HG03432 (cell line): ENCODE data around the gene PLS3.
"Not testable (repeated sequence)": the region's sequence is repeated elsewhere in the genome, so short reads cannot be mapped to it uniquely, and the experiment has no call there.

ENCODE experiments used
- ATAC-seq: cut with Tn5 transposase; IDR thresholded peaks from one replicate; pipeline ENCODE4 v1.9.1; 2021; ENCODE audit warnings: mild to moderate bottlenecking, moderate library complexity; ENCODE audit not compliant: unreplicated experiment

Gene PLS3, protein sequence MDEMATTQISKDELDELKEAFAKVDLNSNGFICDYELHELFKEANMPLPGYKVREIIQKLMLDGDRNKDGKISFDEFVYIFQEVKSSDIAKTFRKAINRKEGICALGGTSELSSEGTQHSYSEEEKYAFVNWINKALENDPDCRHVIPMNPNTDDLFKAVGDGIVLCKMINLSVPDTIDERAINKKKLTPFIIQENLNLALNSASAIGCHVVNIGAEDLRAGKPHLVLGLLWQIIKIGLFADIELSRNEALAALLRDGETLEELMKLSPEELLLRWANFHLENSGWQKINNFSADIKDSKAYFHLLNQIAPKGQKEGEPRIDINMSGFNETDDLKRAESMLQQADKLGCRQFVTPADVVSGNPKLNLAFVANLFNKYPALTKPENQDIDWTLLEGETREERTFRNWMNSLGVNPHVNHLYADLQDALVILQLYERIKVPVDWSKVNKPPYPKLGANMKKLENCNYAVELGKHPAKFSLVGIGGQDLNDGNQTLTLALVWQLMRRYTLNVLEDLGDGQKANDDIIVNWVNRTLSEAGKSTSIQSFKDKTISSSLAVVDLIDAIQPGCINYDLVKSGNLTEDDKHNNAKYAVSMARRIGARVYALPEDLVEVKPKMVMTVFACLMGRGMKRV

DNA sequence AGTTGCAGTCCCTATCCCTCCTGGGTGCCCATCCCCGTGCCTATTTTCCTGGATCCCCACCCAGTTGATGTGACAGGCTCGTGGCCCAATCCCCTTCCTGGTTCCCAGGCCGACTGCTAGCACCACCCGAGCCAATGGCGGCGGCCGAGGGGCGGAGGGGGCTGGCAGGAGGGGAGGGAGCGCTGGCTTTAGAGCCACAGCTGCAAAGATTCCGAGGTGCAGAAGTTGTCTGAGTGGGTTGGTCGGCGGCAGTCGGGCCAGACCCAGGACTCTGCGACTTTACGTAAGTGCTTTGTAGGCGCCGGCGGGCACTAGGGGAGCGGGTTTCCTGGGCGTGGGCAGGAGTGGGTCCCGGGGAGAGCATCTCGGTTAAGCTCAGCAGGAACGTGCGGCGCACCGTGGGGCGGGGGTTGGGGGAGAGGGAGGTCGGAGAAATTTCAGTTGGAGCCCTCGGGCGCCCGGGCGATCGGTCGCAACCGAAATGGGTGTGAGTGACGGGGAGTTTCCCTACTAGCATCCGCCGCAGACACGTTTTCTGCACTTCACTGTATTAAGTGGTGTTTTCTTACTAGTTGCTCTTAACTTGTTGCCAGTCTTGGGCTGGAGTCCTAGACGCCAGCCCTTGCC lies at the start of gene PLS3:
PLS3 (plus strand) TSS at position 197 of the 627 bp plus-strand sequence. CDS start 49,077 bp downstream, outside the sequence.
- ATAC-seq, result peak; percentile 73

DNA sequence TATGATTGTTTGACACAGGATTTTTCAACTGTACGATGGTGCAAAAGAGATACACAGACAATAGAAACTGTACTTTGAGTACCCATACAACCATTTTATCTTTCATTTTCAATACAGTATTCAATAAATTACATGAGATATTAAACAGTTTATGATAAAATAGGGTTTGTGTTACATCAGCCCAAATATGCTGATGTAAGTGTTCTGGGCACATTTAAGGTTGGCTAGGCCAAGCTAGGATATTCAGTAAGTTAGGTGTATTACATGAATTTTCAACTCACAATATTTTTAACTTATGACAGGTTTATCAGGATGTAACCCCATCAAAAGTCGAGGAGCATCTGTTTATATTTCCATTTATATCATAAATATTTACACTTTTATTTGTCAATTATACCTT lies 42.9 kb upstream of the PLS3 start:
- ATAC-seq, result no peak

DNA sequence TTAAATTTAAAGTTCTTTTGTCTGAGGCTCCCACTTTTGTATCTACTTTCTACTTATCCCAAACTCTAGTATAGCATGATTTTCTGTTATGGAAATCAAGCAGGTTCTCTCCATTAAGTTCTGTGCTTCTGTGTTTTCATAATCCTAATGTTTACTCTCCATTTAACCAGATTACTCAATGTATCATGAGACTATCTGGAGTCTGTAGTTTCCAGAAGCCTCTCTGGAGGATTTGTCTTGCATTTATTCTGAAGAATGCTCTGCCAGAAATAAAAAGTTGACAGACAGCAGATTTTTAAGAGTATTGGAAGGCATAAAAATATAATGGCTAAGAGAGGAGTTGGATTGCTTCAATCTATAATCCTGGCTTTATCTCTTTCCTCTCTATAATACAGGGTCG lies 39.2 kb upstream of the PLS3 start:
- no peak for ATAC-seq

DNA sequence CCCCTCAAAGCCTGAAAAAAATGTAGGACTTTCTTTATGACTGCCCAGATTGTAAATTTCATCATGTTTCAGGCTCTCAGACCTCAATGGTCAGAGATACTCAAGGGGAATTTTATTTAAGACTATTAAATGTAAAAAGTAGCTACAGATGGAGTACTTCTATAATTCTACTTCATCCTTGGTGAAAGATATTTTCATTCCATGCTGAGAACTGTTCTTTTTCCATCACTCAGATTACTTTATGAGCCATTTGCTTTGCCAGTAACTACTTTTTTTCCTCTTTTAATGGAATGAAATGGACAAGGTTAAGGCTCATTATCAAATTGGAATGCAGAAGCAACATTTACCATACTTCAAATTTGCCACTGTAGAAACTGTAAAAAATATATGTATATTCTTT lies 38.0 kb upstream of the PLS3 start:
- ATAC-seq, result no peak

DNA sequence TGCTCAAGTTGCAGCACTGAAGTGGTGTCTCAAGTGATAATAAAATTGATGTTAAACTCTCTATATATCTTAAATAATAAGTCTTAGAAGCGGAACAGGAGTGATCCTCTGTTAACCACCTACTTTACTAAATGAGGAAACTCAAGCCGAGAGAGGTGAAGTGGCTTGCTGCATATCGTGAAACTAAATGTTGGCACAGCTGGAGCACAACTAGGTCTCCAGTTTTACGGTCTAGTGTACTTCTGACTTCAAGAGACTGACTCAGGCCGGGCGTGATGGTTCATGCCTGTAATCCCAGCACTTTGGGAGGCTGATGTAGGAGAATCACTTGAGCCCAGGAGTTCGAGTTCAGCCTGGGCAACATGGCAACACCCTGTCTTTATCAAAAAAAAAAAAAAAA lies 35.5 kb upstream of the PLS3 start:
- no peak for ATAC-seq

DNA sequence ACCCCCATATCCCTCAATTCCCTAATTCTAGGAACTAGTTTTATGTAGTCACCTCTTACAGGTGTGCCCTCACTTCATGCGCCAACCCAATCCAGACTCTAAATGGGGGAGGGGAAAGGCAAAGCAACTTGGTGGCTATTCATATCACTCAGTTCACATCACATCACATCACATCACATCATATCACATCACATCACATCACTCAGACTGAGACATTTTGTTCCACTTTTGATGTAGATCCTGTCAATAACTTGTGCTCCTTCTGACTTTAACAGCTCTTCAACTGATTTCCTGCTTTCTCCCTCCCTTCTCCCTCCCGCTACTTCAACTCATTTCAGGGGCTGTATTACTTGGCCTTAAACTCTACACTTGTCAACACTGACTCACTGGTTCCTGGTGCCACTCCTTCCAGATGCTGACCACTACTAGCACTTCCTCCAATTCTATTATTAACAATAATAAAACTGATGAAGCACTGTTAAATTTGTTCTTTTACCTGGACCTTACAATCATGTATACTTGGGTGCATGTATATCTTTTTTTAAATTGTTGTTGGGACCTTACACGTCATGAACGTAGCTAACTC lies 29.1 kb upstream of the PLS3 start:
- no peak for ATAC-seq

DNA sequence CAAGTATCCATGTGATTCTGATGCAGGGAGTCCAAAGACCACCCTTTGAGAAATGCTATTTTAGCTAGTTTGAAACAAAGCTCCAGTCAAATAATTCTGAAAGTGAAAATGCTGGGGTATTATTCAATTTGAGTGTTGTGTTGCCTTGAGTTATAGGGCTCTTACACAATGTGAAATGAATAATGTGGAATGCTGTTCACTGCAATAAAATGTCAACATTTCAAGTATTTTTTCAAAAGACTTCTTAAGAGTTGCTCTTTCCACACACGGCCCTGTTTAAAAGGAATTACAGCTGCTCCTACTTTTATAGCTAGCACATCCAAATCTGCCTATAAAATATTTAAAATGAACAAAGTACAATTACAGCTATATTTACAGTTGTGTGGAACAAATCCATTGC lies 27.5 kb upstream of the PLS3 start:
- ATAC-seq, result no peak

DNA sequence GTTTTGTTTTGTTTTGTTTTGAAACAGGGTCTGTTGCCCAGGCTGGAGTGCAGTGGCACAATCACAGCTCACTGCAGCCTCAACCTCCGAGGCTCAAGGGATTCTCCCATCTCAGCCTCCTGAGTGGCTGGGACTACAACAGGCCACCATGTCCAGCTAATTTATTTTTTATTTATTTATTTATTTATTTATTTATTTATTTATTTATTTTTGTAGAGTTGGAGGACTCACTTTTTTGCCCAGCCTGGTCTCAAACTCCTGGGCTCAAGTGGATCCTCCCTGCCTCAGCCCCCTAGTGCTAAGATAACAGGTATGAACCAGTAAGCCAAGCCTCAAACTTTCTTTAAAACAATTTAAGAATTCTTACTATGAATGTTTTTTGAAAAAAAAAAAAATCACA lies 26.6 kb upstream of the PLS3 start:
- ATAC-seq, result no peak

DNA sequence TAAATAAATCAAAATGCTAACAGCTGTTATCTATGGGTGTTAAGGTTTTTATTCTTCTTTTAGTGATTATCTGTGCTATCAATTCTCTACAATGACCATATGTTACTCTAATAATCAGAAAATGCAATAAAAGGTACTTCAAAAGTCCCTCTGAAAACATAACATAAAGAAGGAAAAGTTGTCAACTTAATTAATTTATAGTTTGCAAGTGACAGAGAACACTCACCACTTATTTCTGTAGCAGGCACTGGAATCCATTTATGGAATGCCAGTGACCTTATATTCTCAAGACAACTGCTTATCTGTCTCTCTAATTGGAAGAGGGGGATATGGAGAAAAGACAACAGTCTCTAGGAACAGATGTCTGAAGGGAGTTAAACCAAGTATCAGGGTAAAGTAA lies 25.6 kb upstream of the PLS3 start:
- ATAC-seq, result no peak

DNA sequence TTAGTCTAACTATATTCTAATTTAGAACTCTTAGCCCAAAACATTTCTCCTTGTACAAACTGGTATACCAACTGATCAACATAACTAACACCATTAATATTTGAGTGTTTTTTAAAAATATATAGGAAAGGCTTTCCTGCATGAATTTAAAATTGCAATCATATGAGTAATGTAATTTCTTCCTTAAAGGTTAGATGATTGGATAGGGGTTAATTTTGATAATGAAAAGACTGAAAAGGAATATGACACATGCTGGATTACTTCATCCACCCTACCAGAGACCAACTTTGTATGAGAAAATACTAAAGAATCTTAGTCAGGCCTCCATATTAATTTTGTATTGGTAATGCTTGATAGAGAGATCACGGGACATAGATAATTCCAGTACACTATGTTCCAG lies 25.1 kb upstream of the PLS3 start:
- ATAC-seq, result no peak

DNA sequence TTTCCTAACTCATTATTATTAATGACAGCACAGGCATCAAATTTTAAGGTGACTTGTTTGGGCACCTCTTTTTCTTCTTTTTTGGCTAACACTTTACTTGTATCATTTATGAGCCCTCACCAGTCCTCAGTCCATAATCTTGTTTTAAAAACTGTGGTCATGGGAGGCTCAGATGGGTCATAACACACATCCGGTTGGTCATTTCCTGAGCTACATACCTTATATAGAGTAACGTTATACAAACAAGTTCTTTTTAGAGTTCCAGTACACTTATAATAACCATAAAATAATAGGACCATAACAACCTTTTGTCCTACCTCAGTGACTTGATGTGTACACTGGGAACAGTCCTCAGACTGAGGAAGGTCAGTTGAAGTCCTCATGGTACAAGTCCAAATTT lies 21.1 kb upstream of the PLS3 start:
- ATAC-seq, result no peak

DNA sequence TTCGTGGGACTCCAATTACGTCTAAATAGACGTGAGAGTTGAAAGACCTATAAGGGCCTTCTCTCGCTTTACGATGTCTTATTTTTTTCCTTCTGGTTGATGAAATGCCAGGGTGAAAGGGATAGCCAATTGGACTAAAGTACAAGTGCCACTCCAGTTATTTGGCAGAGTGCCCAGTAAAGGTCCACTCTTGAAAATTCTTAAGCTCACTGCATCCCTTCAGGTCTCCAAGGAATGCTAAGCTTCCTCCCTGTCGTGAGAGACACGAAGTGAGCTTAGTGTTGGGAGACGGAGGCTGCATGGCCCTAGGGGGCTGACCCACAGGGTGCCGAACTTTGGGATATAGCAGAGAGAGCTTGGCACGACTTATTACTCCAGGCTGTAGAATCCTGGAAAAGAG lies 19.9 kb upstream of the PLS3 start:
- not testable (repeated sequence) for ATAC-seq

DNA sequence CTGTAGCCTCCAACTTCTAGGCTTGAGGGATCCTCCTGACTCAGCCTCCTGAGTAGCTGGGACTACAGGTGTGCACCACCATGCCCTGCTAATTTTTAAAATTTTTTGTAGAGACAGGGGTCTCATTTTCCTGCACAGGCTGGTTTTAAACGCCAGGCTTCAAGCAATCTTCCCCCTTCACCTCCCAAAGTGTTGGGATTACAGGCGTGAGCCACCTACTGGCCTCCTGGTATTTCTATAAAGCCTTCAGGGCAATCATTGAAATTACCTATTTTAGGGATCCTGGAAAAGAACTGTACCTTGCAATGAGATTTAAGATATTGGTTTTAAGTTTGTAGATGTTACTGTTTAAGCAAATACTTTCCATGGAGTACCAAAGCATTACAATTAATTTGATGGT lies 13.5 kb upstream of the PLS3 start:
- no peak for ATAC-seq

DNA sequence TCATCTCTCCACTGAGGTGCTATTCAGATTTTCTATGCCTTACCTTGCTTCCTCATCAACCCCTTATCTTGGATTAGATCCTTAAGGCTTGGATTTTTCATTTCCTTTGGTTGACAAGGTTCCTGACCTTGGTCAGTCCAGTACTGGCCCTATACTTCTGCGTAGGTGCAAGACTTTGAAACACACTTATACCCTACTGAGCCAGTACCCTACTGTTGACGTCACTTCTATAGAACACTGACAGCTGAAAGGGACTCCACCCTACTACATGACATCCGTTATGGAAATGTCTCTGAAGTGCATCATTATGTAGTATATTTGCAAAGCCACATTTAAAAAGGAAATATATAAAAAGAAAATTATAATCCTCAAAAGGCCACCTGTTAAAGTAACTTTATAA lies 12.0 kb upstream of the PLS3 start:
- ATAC-seq, result no peak

DNA sequence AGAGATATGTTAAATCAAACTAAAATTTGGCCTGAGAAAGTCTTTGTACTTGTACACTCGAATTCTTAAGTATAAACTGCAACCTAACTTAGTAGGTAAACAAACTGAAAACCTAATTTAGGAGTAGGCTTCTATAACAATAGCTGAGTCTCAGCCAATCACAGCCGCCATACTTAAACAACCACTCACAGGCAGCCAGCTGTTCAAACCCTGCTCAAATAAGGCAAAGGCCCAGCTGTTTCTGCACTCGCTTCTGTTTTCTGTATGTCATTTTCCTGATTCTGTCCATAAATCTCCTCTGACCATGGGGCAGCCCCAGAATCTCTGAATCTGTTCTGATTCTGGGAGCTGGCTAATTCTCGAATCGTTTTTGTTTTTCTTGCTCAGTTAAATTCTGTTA lies 7.8 kb upstream of the PLS3 start:
- ATAC-seq, result no peak

DNA sequence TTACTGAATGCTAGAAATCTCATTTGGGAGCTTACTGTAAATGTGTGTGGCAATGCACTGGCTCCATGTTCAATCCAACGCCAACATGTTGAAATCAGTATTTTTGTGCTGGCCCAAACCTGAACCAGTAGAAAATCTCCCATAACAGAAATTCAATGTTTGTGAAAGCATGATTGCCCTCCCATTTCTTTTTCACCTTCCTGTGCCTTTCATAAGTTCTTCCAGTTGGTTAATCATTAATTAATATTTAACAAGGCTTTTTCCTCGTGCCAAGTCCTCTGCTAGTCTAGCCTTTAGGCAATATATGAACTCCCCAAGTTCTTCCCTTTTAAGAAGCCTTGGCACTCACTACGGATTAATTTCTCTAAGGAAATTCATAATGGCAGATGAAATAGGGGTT lies 1.3 kb upstream of the PLS3 start:
- no peak for ATAC-seq

DNA sequence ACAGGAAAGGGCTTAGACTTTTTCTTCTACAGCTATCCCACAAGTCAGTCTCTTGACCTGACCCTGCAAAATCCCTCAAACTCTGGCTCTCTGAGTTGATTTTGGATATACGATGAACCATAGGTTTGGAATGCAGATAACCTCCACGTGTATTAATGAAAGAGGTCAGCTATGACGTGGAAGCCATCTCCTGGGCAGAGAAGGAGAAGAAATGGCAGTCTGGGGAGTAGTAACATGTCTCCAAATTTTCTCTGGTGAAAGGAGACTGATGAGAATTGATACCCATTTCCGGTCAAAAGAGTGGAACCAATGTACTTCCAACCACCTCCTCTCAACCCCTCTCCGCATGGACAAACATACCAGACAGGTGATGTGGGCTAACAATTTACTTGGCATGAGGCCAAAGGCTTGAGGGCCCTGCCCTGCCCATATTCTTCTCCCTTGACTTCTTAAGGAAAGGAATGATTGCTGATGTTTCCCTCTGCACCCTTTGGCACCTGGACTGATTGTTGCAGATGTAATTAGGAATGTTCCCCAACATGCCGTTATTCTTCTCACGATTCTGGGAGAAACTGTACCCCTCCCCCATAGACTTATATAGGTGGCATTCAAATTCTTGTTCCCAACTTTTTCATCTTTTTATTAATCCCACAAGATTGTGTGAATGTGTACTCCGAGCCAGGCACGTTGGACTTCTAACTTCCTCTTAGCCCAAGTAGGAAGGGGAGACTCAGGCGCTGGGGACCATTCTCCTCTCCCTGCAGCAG lies 580 bp upstream of the PLS3 start:
- no peak for ATAC-seq

DNA sequence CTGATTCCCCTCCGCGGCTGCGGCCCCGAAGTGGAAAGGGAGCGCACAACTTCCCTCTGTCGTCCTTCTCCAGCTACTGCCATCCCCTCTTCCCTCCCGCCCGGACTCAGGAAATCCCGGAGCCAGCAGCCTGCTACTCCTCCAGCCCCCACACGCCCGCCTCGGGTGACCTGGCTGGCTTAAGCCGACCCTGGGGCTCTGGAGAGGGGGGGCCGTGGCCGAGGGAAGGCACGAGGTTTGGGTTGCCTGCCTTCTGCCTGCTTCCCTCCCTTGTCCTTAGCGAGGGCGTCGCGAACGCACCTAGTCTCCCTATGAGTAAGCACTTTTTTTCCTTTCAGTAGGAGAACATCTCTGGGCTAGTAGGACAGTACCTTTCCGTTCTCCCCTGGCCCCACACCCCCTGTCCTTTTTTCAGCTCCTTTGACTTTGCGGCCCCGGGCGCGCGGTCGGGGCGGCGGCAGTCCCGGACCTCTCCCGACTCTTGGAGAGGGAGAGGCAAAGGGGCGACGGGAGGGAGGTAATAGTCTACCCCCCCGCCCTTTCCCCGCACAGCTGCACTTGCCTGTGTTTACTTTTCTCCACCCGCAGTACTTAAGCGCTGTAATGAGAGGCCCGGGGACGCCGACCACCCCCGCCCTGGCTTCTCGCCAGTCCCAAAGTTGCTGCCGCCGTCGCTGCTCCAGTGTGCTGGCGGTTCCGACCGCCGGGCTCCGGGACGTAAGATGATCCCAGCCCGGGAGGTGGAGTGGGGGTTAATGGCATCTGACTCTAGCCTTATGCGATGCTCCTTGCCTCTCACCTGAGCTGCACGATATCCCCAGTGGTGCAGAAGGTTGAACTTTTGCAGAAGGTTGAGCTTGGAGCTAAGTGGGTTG lies 868 bp downstream of the PLS3 start:
- ATAC-seq, result peak; percentile 41

DNA sequence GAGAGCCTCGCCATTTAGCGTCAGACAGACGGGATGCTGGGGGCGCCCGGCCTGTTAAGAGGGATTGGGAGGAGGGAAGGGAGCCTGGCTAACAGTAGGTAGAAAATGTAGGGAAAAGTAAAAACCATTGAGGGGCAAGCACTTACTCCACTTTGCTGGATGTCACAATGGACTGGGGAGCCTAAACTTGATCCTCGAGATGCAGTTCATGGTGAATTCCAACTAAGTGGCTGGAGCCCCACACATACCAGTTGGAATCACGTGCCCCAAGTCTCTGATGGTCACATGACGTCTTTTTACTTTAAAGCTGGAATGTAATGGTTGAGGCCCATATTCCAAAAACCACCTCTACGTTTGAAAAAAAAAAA lies 1.5 kb downstream of the PLS3 start:
- ATAC-seq, result no peak

DNA sequence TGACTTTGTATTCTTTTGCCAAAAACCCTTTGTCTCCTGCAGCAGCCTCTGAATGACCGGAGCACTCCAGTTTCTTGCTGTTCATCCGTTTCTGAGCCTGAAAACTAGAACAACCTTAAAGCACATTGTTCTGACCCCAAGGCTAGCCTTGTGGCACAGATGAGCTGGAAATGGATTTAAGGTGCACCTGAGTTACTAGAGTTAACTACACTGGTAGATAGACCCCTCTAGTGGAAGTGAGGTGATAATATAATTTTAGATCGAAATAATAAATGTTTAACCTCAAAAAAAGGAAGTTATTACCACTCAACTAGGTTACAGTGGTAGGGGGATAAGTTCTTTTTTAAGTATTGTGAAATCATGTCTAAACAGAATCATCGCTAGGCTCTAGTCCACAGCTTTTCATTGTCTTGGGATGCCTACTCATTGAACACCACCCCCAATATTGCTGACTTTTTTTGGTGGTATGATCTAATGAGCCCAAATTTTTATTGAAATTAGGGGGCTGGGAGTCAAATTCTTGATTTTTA lies 2.7 kb downstream of the PLS3 start:
- no peak for ATAC-seq
